H9 (cell line): ENCODE measurements around the gene TMOD1. TPM values are rescaled to one million over a fixed set of nuclear protein-coding genes. Genes with fewer than 3 reads are reported as not detected.

Source experiments
- DNase-seq: peaks from one replicate; pipeline ENCODE4 v3.0.0-alpha.2; 2017
- H2AFZ ChIP-seq: one replicate; pipeline ENCODE4 v1.6.1; 2013; ENCODE audit warnings: mild to moderate bottlenecking, low read length, control low read depth, moderate library complexity
- H2AK5ac ChIP-seq: 2 replicates; pipeline ENCODE4 v1.6.1; 2013; ENCODE audit warnings: low read length, control low read depth, mixed read lengths; ENCODE audit not compliant: insufficient read length
- H2BK120ac ChIP-seq: one replicate; pipeline ENCODE4 v1.6.1; 2013; ENCODE audit warnings: low read depth, mild to moderate bottlenecking, low read length, control low read depth, inconsistent platforms; ENCODE audit not compliant: poor library complexity, severe bottlenecking
- H2BK12ac ChIP-seq: 2 replicates; pipeline ENCODE4 v1.6.1; 2013; ENCODE audit warnings: low read length, control low read depth, mixed read lengths, low read depth; ENCODE audit not compliant: insufficient read length
- H2BK15ac ChIP-seq: 2 replicates; pipeline ENCODE4 v1.6.1; 2013; ENCODE audit warnings: low read depth, low read length, control low read depth
- H2BK20ac ChIP-seq: one replicate; pipeline ENCODE4 v1.6.1; 2013; ENCODE audit warnings: low read depth, mild to moderate bottlenecking, low read length, control low read depth, inconsistent platforms; ENCODE audit not compliant: poor library complexity, severe bottlenecking
- H2BK5ac ChIP-seq: 2 replicates; pipeline ENCODE4 v1.6.1; 2013; ENCODE audit warnings: low read length, control low read depth, mixed read lengths; ENCODE audit not compliant: insufficient read length
- H3K14ac ChIP-seq: 2 replicates; pipeline ENCODE4 v1.6.1; 2013; ENCODE audit warnings: low read length, control low read depth; ENCODE audit not compliant: insufficient read depth
- H3K18ac ChIP-seq: 2 replicates; pipeline ENCODE4 v1.6.1; 2013; ENCODE audit warnings: low read depth, mild to moderate bottlenecking, mixed read lengths, low read length, control low read depth; ENCODE audit not compliant: insufficient read length
- H3K23ac ChIP-seq: 2 replicates; pipeline ENCODE4 v1.6.1; 2013; ENCODE audit warnings: low read length, control low read depth, mixed read lengths, low read depth; ENCODE audit not compliant: insufficient read length
- H3K23me2 ChIP-seq: 2 replicates; pipeline ENCODE4 v1.6.1; 2013; ENCODE audit warnings: low read depth, mild to moderate bottlenecking, mixed read lengths, low read length, control low read depth; ENCODE audit not compliant: insufficient read length, poor library complexity, severe bottlenecking
- H3K27ac ChIP-seq: 2 replicates; pipeline ENCODE4 v1.5.1; 2013; ENCODE audit warnings: low read length, control low read depth, mixed read lengths, low read depth; ENCODE audit not compliant: insufficient read length
- H3K27me3 ChIP-seq: 2 replicates; pipeline ENCODE4 v1.6.1; 2013; ENCODE audit warnings: low read length, control low read depth, inconsistent platforms; ENCODE audit not compliant: insufficient read depth
- H3K4ac ChIP-seq: 2 replicates; pipeline ENCODE4 v1.6.1; 2013; ENCODE audit warnings: low read depth, mild to moderate bottlenecking, control low read depth, inconsistent platforms, low read length, moderate library complexity
- H3K4me1 ChIP-seq: 2 replicates; pipeline ENCODE4 v1.6.1; 2013; ENCODE audit warnings: low read length, control low read depth, inconsistent platforms; ENCODE audit not compliant: insufficient read depth
- H3K4me2 ChIP-seq: 2 replicates; pipeline ENCODE4 v1.6.1; 2013; ENCODE audit warnings: low read length, control low read depth, mixed read lengths; ENCODE audit not compliant: insufficient read length, insufficient read depth
- H3K56ac ChIP-seq: 2 replicates; pipeline ENCODE4 v1.6.1; 2013; ENCODE audit warnings: low read depth, mild to moderate bottlenecking, mixed read lengths, low read length, control low read depth; ENCODE audit not compliant: insufficient read length
- H3K79me1 ChIP-seq: 2 replicates; pipeline ENCODE4 v1.6.1; 2013; ENCODE audit warnings: low read depth, mild to moderate bottlenecking, moderate library complexity, low read length, control low read depth, inconsistent platforms; ENCODE audit not compliant: insufficient read depth, poor library complexity, severe bottlenecking
- H3K79me2 ChIP-seq: 2 replicates; pipeline ENCODE4 v1.6.1; 2013; ENCODE audit warnings: low read length, control low read depth, inconsistent platforms; ENCODE audit not compliant: insufficient read depth
- H3K9ac ChIP-seq: 2 replicates; pipeline ENCODE4 v1.6.1; 2013; ENCODE audit warnings: low read length, control low read depth, mixed read lengths; ENCODE audit not compliant: insufficient read length; ENCODE audit errors: extremely low read depth
- H3K9me3 ChIP-seq: one replicate; pipeline ENCODE4 v1.6.1; 2013; ENCODE audit warnings: low read depth, low read length, inconsistent platforms; ENCODE audit not compliant: control insufficient read depth
- H3T11ph ChIP-seq: one replicate; pipeline ENCODE4 v1.6.1; 2013; ENCODE audit warnings: mild to moderate bottlenecking, low read length, control low read depth, inconsistent platforms
- H4K20me1 ChIP-seq: one replicate; pipeline ENCODE4 v1.6.1; 2013; ENCODE audit not compliant: control insufficient read depth, insufficient read length, insufficient read depth
- H4K5ac ChIP-seq: 2 replicates; pipeline ENCODE4 v1.6.1; 2013; ENCODE audit warnings: low read depth, mild to moderate bottlenecking, mixed read lengths, low read length, control low read depth; ENCODE audit not compliant: insufficient read length
- H4K8ac ChIP-seq: replicated peaks from 2 replicates; pipeline ENCODE4 v1.6.1; 2013; ENCODE audit warnings: low read length, control low read depth, mixed read lengths, low read depth; ENCODE audit not compliant: insufficient read length
- H4K91ac ChIP-seq: 2 replicates; pipeline ENCODE4 v1.6.1; 2013; ENCODE audit warnings: low read depth, mild to moderate bottlenecking, moderate library complexity, mixed read lengths, low read length, control low read depth; ENCODE audit not compliant: insufficient read length
- H3K27ac Mint-ChIP-seq, 3 experiments: 2 replicates in 2 of 3; 3 replicates in 1 of 3; pipeline ENCODE4 v1.8.0; 2020 to 2021; ENCODE audit warnings: mixed read lengths in 3 of 3, mild to moderate bottlenecking in 1 of 3, moderate library complexity in 1 of 3
- H3K27me3 Mint-ChIP-seq: 2 replicates; pipeline ENCODE4 v1.8.0; 2021; ENCODE audit warnings: low read depth, mild to moderate bottlenecking, moderate library complexity, mixed read lengths
- H3K36me3 Mint-ChIP-seq, 3 experiments: 2 replicates in 2 of 3; 3 replicates in 1 of 3; pipeline ENCODE4 v1.8.0; 2020 to 2021; ENCODE audit warnings: low read depth in 3 of 3, mixed read lengths in 3 of 3; ENCODE audit not compliant: insufficient read depth in 1 of 3
- H3K4me1 Mint-ChIP-seq, 2 experiments: 2 replicates each; pipeline ENCODE4 v1.8.0; 2020; ENCODE audit warnings: mixed read lengths in 2 of 2
- H3K4me3 Mint-ChIP-seq, 2 experiments: 2 replicates in 1 of 2; 3 replicates in 1 of 2; pipeline ENCODE4 v1.8.0; 2020 to 2021; ENCODE audit warnings: mild to moderate bottlenecking in 2 of 2, mixed read lengths in 2 of 2, moderate library complexity in 1 of 2
- H3K9me3 Mint-ChIP-seq, 2 experiments: 2 replicates in 1 of 2; 3 replicates in 1 of 2; pipeline ENCODE4 v1.8.0; 2020; ENCODE audit warnings: mild to moderate bottlenecking in 2 of 2, mixed read lengths in 2 of 2, moderate library complexity in 1 of 2
- CTCF ChIP-seq: fragments of 200-600 bp; sonication (generic); conservative IDR thresholded peaks from 3 replicates; pipeline ENCODE4 v1.8.0; 2021; ENCODE audit warnings: antibody characterized with exemption, mild to moderate bottlenecking
- WGBS: extraction: QIAGEN DNeasy Blood & Tissue Kit; methylation state at CpG from one replicate; pipeline ENCODE4 v1.1.7; 2013; ENCODE audit warnings: missing lambda C conversion rate, low lambda C conversion rate, mixed read lengths; ENCODE audit not compliant: insufficient read length; ENCODE audit errors: extremely low coverage; 5-methylcytosine and 5-hydroxymethylcytosine counted together
- total RNA-seq: library from RNA; stranded (reverse); gene quantifications from 2 replicates; pipeline ENCODE4 v1.2.1, GENCODE V29; 2021

The TMOD1 gene
- total RNA-seq, 1 experiment from 2014 or later, result 0.98 TPM

GRCh38 chr9:97545486-97545885 lies 44.0 kb downstream of the TMOD1 start:
- no peaks in the 10 kb centered on the region for H3K9me3 ChIP-seq
- H2BK120ac ChIP-seq, result no peak overlapping the region
- no peak overlapping the region for H2BK15ac ChIP-seq
- H3K4me1 ChIP-seq, result peaks cover 3% of the 10 kb centered on the region; the same call in 1 of the 2 replicates
- no peaks in the 10 kb centered on the region for H3K9me3 Mint-ChIP-seq
- H4K8ac ChIP-seq, result no peak overlapping the region
- H4K5ac ChIP-seq, result no peak overlapping the region
- no peak overlapping the region for H2BK20ac ChIP-seq
- DNase-seq, result no peak
- H3K18ac ChIP-seq, result no peak overlapping the region
- WGBS, result no CpG with 5 or more reads among the region's 8 CpGs
- H2AK5ac ChIP-seq, result no peak overlapping the region
- no peaks in the 10 kb centered on the region; the same call in 1 of the 2 replicates for H3K27me3 Mint-ChIP-seq
- no peak overlapping the region for H4K91ac ChIP-seq
- H3K27ac ChIP-seq, result no peak overlapping the region
- H3K36me3 Mint-ChIP-seq, result no peaks in the 10 kb centered on the region
- no peak overlapping the region for H2BK12ac ChIP-seq
- TF ChIP-seq CTCF, result no peak
- no peaks in the 10 kb centered on the region for H3K23me2 ChIP-seq
- no peak overlapping the region for H3K4ac ChIP-seq
- no peak overlapping the region for H3K4me2 ChIP-seq
- H2AFZ ChIP-seq, result no peak overlapping the region
- H3K79me1 ChIP-seq, result no peaks in the 10 kb centered on the region
- no peaks in the 10 kb centered on the region for H4K20me1 ChIP-seq
- no peak overlapping the region for H3K14ac ChIP-seq
- H3K27ac Mint-ChIP-seq, result no peak overlapping the region
- no peak overlapping the region for H2BK5ac ChIP-seq
- no peak overlapping the region for H3T11ph ChIP-seq
- no peak overlapping the region for H3K56ac ChIP-seq
- no peak overlapping the region for H3K4me3 Mint-ChIP-seq
- peaks cover 13 to 19% of the 10 kb centered on the region in 2 experiments for H3K4me1 Mint-ChIP-seq
- H3K9ac ChIP-seq, result no peak overlapping the region
- H3K23ac ChIP-seq, result no peak overlapping the region
- H3K27me3 ChIP-seq, result no peaks in the 10 kb centered on the region
- H3K79me2 ChIP-seq, result no peaks in the 10 kb centered on the region
